Fibroblast of mammary gland (primary cell): Measurements from ENCODE around the gene ARHGAP10.

Experiments
- DNase-seq: peaks from one replicate; pipeline ENCODE4 v3.0.0-alpha.2; 2010; ENCODE audit warnings: low read depth
- H3K4me3 ChIP-seq: 2 replicates; pipeline ENCODE4 v1.5.1; 2011; ENCODE audit warnings: low read depth, mild to moderate bottlenecking, low read length, moderate library complexity; ENCODE audit not compliant: control insufficient read depth
- CTCF ChIP-seq: conservative IDR thresholded peaks from 2 replicates; pipeline ENCODE4 v1.5.1; 2011; ENCODE audit warnings: low read depth, low read length, inconsistent platforms; ENCODE audit not compliant: control insufficient read depth, insufficient read depth

Gene ARHGAP10

GRCh38 chr4:148027201-148027600 lies 295.3 kb downstream of the ARHGAP10 start:
- no peak overlapping the region for H3K4me3 ChIP-seq
- DNase-seq: no peak
- TF ChIP-seq CTCF: no peak

DNA sequence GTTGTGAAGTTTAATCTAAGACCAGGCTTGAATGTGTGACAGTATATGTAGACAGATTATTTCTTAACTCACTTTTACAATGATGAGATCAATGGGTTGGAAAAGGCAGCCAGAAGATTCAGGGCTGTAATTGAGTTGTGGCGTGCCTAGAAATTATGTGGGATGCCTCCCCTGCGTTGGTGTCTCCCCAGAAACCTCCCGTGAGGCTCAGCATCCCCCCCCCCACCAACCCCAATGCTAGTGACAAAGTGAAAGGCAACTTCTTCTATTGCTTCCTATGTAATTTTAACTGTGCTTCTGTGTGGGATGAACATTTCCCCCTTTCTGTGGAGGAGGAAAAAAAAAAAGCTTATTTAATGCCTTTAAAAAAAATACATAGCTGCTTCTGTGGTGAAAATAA lies 297.9 kb downstream of the ARHGAP10 start:
- no peak for DNase-seq
- TF ChIP-seq CTCF: no peak
- H3K4me3 ChIP-seq: no peak overlapping the region

GRCh38 chr4:148030193-148030873 lies 298.4 kb downstream of the ARHGAP10 start:
- H3K4me3 ChIP-seq: no peak overlapping the region
- no peak for TF ChIP-seq CTCF
- DNase-seq: peak; percentile 79

DNA sequence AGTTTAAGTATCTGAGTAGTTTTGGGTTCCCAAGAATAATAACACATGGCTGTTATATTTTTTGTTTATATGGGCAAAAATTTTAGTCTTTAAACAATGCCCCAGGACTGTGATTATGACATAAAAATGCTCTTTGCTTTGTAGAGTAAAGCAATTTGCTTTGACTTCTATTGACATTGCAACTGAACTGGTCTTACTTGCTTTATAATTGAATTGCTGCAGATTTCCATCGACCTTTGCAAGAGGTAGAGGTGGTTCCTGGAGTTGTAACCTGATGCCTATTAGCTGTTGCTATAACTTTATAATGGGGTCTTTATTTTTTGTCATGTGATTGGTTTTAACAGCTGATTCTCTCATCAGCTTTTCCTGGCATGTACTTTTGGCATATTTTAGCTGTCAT lies 302.9 kb downstream of the ARHGAP10 start:
- TF ChIP-seq CTCF: no peak
- DNase-seq: no peak
- H3K4me3 ChIP-seq: no peak overlapping the region

- H3K4me3 ChIP-seq: no peak overlapping the region
- no peak for DNase-seq
- no peak for TF ChIP-seq CTCF
These were observed 309.9 kb downstream of the ARHGAP10 start for GRCh38 chr4:148041606-148042329.

DNA sequence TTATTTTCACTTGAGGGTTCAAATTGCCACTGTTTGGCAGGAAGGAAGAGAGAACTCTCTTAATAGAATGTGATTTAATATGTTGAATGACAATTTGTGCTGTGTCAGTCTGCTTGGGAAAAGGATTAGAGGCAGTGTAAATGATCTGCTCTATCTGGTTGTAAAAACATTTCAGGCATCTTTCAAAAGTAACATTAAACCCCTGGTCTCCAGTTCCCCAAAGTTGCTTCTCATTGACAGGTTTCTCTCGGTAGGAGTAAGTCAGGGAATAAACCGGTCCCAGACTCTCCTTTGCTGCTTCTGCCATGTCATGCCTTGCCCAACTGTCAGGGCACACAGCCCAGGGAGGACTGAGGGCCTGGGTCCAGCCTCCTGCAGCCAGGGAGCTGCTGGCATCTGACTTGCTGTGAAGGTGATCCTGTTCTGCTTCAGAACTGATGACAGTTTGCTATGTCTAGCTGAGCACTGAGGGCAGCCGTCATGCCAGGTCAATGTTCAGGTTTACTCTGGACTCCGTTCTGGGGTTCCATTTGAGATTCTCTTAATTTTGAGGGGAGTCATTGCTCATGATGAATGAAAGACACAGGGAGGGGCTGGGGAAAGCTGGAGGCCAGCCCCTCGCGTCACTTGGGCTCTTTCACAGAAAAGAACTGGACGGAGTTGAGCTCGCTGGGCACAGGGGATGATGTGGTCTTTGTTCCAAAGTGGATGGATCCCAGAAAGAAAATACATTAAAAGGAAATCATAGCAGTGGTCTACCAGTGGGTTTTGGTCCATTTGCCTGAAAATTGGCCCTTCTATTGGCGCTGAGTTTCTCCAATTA lies 312.4 kb downstream of the ARHGAP10 start:
- no peak for DNase-seq
- no peak overlapping the region for H3K4me3 ChIP-seq
- TF ChIP-seq CTCF: no peak
